ENCODE measurements around the gene ATG16L1.
A peak's percentile ranks its signal among the peaks of the same experiment; 100 is the strongest.

ATG16L1 gene

DNA sequence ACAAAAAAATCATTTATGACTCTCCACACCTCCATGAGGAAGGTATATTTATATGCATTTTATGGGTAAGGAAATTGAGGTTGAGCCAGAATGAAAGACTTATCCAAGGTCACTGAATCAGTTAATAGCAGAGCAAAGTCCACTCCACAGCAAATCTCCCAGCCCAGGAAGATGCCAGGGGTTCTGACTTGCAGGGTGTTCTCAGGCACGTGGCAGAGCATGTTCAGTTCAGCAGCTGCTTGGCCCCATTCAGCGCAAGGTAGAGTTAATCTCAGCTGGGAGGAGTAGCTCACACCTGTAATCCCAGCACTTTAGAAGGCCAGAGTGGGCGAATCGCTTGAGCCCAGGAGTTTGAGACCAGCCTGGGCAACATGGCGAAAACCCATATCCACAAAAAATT, 85.1 kb downstream of the ATG16L1 start:
- no peak overlapping the region for H2BK5ac ChIP-seq (ENCODE audit: low read depth, low read length, poor library complexity, severe bottlenecking)
- no peak overlapping the region for H3K27ac ChIP-seq (ENCODE audit: low read length, poor library complexity, severe bottlenecking)
- H2AK5ac ChIP-seq (ENCODE audit: low read length, severe bottlenecking): no peak overlapping the region
- no peaks in the 10 kb centered on the region for H3K79me1 ChIP-seq (replicated peaks; ENCODE audit: low read length, poor library complexity, severe bottlenecking)
- no peak for DNase-seq
- H2BK12ac ChIP-seq (ENCODE audit: low read length in 2 of 2): no peak overlapping the region
- H3K9me3 ChIP-seq (ENCODE audit: control insufficient read depth, low read length): peaks cover 4% of the 10 kb centered on the region
- H3K4ac ChIP-seq (ENCODE audit: low read depth in 1 of 2, low read length in 2 of 2): no peak overlapping the region
- peak overlapping the region in 1 of 2 experiments; percentile 53 for H3K23ac ChIP-seq (ENCODE audit: low read length in 2 of 2)
- H3K36me3 ChIP-seq (ENCODE audit: control insufficient read depth in 1 of 2, insufficient read depth in 2 of 2, low read depth in 1 of 2, low read length in 2 of 2): no peaks in the 10 kb centered on the region
- no peak overlapping the region for H4K8ac ChIP-seq (ENCODE audit: low read length)
- no peak overlapping the region for H4K91ac ChIP-seq (ENCODE audit: low read length)
- H3K4me2 ChIP-seq (ENCODE audit: low read length, poor library complexity, severe bottlenecking): no peak overlapping the region
- no peak overlapping the region for H3K9ac ChIP-seq (ENCODE audit: low read length)
- peaks cover 26 to 70% of the 10 kb centered on the region in 2 experiments for H3K27me3 ChIP-seq (ENCODE audit: control insufficient read depth in 1 of 2, insufficient read depth in 1 of 2, low read length in 2 of 2)
- no peaks in the 10 kb centered on the region for H3K4me1 ChIP-seq (ENCODE audit: control insufficient read depth, insufficient read depth, low read depth, low read length)
- no peak overlapping the region for H2BK15ac ChIP-seq (ENCODE audit: low read depth, poor library complexity, severe bottlenecking)
- no peak overlapping the region for H2BK120ac ChIP-seq (ENCODE audit: low read depth, low read length)
- H2AFZ ChIP-seq (ENCODE audit: low read depth, low read length): no peak overlapping the region
- H3K4me3 ChIP-seq (ENCODE audit: insufficient read depth in 1 of 2, low read depth in 1 of 2, low read length in 2 of 2): no peak overlapping the region
- no peak overlapping the region for H3K18ac ChIP-seq (ENCODE audit: low read depth in 1 of 2, low read length in 2 of 2)
- H3K14ac ChIP-seq (ENCODE audit: low read length in 2 of 2): no peak overlapping the region
- 97% methylated on average over 5 of the region's 5 CpGs for WGBS

DNA sequence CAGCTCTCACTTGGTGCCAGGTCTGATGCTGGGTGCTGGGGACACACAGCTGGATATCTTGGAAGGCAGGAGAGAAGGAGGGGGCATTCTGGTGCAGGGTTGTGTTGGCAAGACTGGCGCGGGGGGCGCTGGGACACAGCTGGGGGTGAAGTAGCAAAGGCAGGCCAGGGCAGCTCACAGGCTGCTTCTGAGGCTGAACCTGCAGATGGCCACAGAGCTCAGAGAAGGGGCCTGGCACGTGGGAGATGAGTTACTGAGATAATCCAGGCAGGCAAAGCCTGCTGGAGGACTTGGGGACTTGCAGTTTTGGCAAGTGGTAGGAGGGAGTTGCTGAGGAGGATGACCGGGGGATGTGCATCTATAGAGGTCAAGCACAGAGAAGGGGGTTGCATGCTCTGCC, 86.6 kb downstream of the ATG16L1 start:
- Histone ChIP-seq H4K91ac (ENCODE audit: low read length) (no peak overlapping the region), H3K4ac (ENCODE audit: low read depth in 1 of 2, low read length in 2 of 2) (no peak overlapping the region), H2BK120ac (ENCODE audit: low read depth, low read length) (no peak overlapping the region), H3K9ac (ENCODE audit: low read length) (no peak overlapping the region), H2BK12ac (ENCODE audit: low read length in 2 of 2) (no peak overlapping the region), H3K14ac (ENCODE audit: low read length in 2 of 2) (no peak overlapping the region), H3K23ac (ENCODE audit: low read length in 2 of 2) (no peak overlapping the region), H2AK5ac (ENCODE audit: low read length, severe bottlenecking) (no peak overlapping the region), H4K8ac (ENCODE audit: low read length) (no peak overlapping the region), H3K79me1 (replicated peaks; ENCODE audit: low read length, poor library complexity, severe bottlenecking) (no peaks in the 10 kb centered on the region), H3K36me3 (ENCODE audit: control insufficient read depth in 1 of 2, insufficient read depth in 2 of 2, low read depth in 1 of 2, low read length in 2 of 2) (no peaks in the 10 kb centered on the region), H3K4me1 (ENCODE audit: control insufficient read depth, insufficient read depth, low read depth, low read length) (no peaks in the 10 kb centered on the region), H3K27ac (ENCODE audit: low read length, poor library complexity, severe bottlenecking) (no peak overlapping the region), H2AFZ (ENCODE audit: low read depth, low read length) (no peak overlapping the region), H3K18ac (ENCODE audit: low read depth in 1 of 2, low read length in 2 of 2) (no peak overlapping the region), H3K27me3 (ENCODE audit: control insufficient read depth in 1 of 2, insufficient read depth in 1 of 2, low read length in 2 of 2) (peaks cover 26 to 63% of the 10 kb centered on the region in 2 experiments), H3K9me3 (ENCODE audit: control insufficient read depth, low read length) (peaks cover 4% of the 10 kb centered on the region), H2BK15ac (ENCODE audit: low read depth, poor library complexity, severe bottlenecking) (no peak overlapping the region), H3K4me2 (ENCODE audit: low read length, poor library complexity, severe bottlenecking) (no peak overlapping the region), H2BK5ac (ENCODE audit: low read depth, low read length, poor library complexity, severe bottlenecking) (no peak overlapping the region), H3K4me3 (ENCODE audit: insufficient read depth in 1 of 2, low read depth in 1 of 2, low read length in 2 of 2) (no peak overlapping the region)
- DNase-seq: no peak
- WGBS: 76% methylated on average over 4 of the region's 5 CpGs

DNA sequence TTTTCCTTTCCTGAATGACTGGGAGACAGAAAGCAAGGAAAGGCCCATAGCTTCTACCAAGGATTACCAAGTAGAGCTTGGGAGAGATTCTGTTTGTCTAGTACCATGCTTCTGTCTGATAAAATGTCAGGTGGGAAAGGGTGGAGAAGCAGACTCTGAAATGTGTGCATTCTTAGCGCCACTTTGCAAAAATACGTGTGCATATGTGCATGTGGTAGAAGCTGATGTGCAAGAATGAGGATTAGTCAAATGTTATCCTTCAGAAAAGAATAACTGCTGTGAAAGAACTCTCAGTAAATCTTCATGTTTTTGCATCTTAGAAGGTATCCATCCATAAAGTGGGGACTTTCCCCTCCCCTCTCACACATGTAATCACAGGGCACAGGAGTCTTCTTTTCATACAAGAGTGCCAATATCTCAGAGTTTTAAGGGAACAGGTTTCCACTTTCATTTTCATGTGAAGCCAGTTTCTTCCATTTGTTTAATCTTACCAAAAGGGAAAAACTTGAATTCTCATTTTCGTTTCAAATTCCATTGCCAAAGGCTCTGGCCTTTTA, 87.4 kb downstream of the ATG16L1 start:
- H3K18ac ChIP-seq (ENCODE audit: low read depth in 1 of 2, low read length in 2 of 2): no peak overlapping the region
- 88% methylated on average over 3 of the region's 3 CpGs for WGBS

DNA sequence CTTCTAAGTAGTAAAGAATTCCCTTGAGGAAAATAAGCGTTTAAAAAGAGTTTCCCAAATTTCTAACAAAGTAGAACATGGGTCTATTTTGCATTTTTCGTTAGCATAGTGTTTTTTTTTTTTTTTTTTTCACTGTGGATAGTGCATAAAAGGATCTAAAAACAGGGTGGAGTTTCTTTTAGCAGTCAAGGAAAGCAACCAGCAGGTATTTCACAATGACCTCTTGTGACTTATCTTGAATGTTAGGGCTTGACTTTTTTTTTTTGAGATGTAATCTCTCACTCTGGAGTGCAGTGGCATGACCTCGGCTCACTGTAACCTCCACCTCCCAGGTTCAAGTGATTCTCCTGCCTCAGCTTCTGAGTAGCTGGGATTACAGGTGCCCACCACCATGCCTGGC, 88.0 kb downstream of the ATG16L1 start:
- 89% methylated on average over 3 of the region's 3 CpGs for WGBS
- Histone ChIP-seq H2BK120ac (ENCODE audit: low read depth, low read length) (no peak overlapping the region), H2BK15ac (ENCODE audit: low read depth, poor library complexity, severe bottlenecking) (no peak overlapping the region), H3K27ac (ENCODE audit: low read length, poor library complexity, severe bottlenecking) (no peak overlapping the region), H3K14ac (ENCODE audit: low read length in 2 of 2) (no peak overlapping the region), H4K8ac (ENCODE audit: low read length) (no peak overlapping the region), H3K18ac (ENCODE audit: low read depth in 1 of 2, low read length in 2 of 2) (no peak overlapping the region), H3K23ac (ENCODE audit: low read length in 2 of 2) (no peak overlapping the region), H3K9ac (ENCODE audit: low read length) (no peak overlapping the region), H3K9me3 (ENCODE audit: control insufficient read depth, low read length) (peaks cover 4% of the 10 kb centered on the region), H2BK12ac (ENCODE audit: low read length in 2 of 2) (no peak overlapping the region), H3K4me3 (ENCODE audit: insufficient read depth in 1 of 2, low read depth in 1 of 2, low read length in 2 of 2) (no peak overlapping the region), H4K91ac (ENCODE audit: low read length) (no peak overlapping the region), H3K4ac (ENCODE audit: low read depth in 1 of 2, low read length in 2 of 2) (no peak overlapping the region), H3K27me3 (ENCODE audit: control insufficient read depth in 1 of 2, insufficient read depth in 1 of 2, low read length in 2 of 2) (peaks cover 12 to 49% of the 10 kb centered on the region in 2 experiments), H3K36me3 (ENCODE audit: control insufficient read depth in 1 of 2, insufficient read depth in 2 of 2, low read depth in 1 of 2, low read length in 2 of 2) (no peaks in the 10 kb centered on the region), H2BK5ac (ENCODE audit: low read depth, low read length, poor library complexity, severe bottlenecking) (no peak overlapping the region), H3K79me1 (replicated peaks; ENCODE audit: low read length, poor library complexity, severe bottlenecking) (no peaks in the 10 kb centered on the region), H3K4me1 (ENCODE audit: control insufficient read depth, insufficient read depth, low read depth, low read length) (no peaks in the 10 kb centered on the region), H3K4me2 (ENCODE audit: low read length, poor library complexity, severe bottlenecking) (no peak overlapping the region), H2AK5ac (ENCODE audit: low read length, severe bottlenecking) (no peak overlapping the region), H2AFZ (ENCODE audit: low read depth, low read length) (no peak overlapping the region)
- DNase-seq: no peak

More for the DNA sequence above, 87.4 kb downstream of the ATG16L1 start:
- Histone ChIP-seq H3K4me2 (ENCODE audit: low read length, poor library complexity, severe bottlenecking) (no peak overlapping the region), H3K27ac (ENCODE audit: low read length, poor library complexity, severe bottlenecking) (no peak overlapping the region), H2BK5ac (ENCODE audit: low read depth, low read length, poor library complexity, severe bottlenecking) (no peak overlapping the region), H3K27me3 (ENCODE audit: control insufficient read depth in 1 of 2, insufficient read depth in 1 of 2, low read length in 2 of 2) (peaks cover 17 to 55% of the 10 kb centered on the region in 2 experiments), H3K23ac (ENCODE audit: low read length in 2 of 2) (no peak overlapping the region), H2BK120ac (ENCODE audit: low read depth, low read length) (no peak overlapping the region), H3K4ac (ENCODE audit: low read depth in 1 of 2, low read length in 2 of 2) (no peak overlapping the region), H3K9ac (ENCODE audit: low read length) (no peak overlapping the region), H3K4me3 (ENCODE audit: insufficient read depth in 1 of 2, low read depth in 1 of 2, low read length in 2 of 2) (no peak overlapping the region), H4K8ac (ENCODE audit: low read length) (no peak overlapping the region), H2BK15ac (ENCODE audit: low read depth, poor library complexity, severe bottlenecking) (no peak overlapping the region), H4K91ac (ENCODE audit: low read length) (no peak overlapping the region), H3K9me3 (ENCODE audit: control insufficient read depth, low read length) (peaks cover 4% of the 10 kb centered on the region), H3K14ac (ENCODE audit: low read length in 2 of 2) (no peak overlapping the region), H3K79me1 (replicated peaks; ENCODE audit: low read length, poor library complexity, severe bottlenecking) (no peaks in the 10 kb centered on the region), H2BK12ac (ENCODE audit: low read length in 2 of 2) (no peak overlapping the region), H3K4me1 (ENCODE audit: control insufficient read depth, insufficient read depth, low read depth, low read length) (no peaks in the 10 kb centered on the region), H2AFZ (ENCODE audit: low read depth, low read length) (no peak overlapping the region), H3K36me3 (ENCODE audit: control insufficient read depth in 1 of 2, insufficient read depth in 2 of 2, low read depth in 1 of 2, low read length in 2 of 2) (no peaks in the 10 kb centered on the region), H2AK5ac (ENCODE audit: low read length, severe bottlenecking) (no peak overlapping the region)
- no peak for DNase-seq
